Common myeloid progenitor, CD34-positive (primary cell): ENCODE measurements around the gene DIP2C.
A peak's percentile ranks its signal among the peaks of the same experiment; 100 is the strongest.

Experiments
- CTCF ChIA-PET: fragments of 350-600 bp; sonication (Branson Sonifier 250); formaldehyde crosslinking; loops from one replicate; lab custom pipeline; 2021; ENCODE audit warnings: antibody characterized with exemption; lab: Charles Lee
- POLR2A ChIA-PET: fragments of 350-600 bp; sonication (Branson Sonifier 250); formaldehyde crosslinking; loops from one replicate; lab custom pipeline; 2021; ENCODE audit warnings: antibody characterized with exemption; lab: Charles Lee
- DNase-seq, 3 donors: peaks; one replicate each; pipeline versions ENCODE4 v3.0.0 to v3.0.0-alpha.2; 2013
- H3K27ac ChIP-seq, 2 experiments: 1 replicate in 1 of 2; 2 replicates in 1 of 2; pipeline ENCODE4 v1.7.0; 2013; ENCODE audit warnings: inconsistent platforms in 2 of 2, low read length in 2 of 2, mild to moderate bottlenecking in 2 of 2, low read depth in 1 of 2, moderate library complexity in 1 of 2; ENCODE audit not compliant: severe bottlenecking in 2 of 2, insufficient read depth in 1 of 2, poor library complexity in 1 of 2
- H3K27me3 ChIP-seq, 5 experiments: replicated peaks in 2 of 5; 1 replicate in 3 of 5; 2 replicates in 2 of 5; pipeline versions ENCODE4 v1.6.1 to v1.7.0; 2013; ENCODE audit warnings: low read length in 4 of 5, mild to moderate bottlenecking in 2 of 5, moderate library complexity in 2 of 5, inconsistent platforms in 1 of 5; ENCODE audit not compliant: insufficient read depth in 5 of 5, control insufficient read depth in 4 of 5
- H3K36me3 ChIP-seq, 4 experiments: 1 replicate in 2 of 4; 2 replicates in 2 of 4; pipeline versions ENCODE4 v1.6.1 to v1.7.0; 2013; ENCODE audit warnings: low read length in 3 of 4, control low read depth in 1 of 4, mild to moderate bottlenecking in 1 of 4; ENCODE audit not compliant: control insufficient read depth in 4 of 4, insufficient read depth in 4 of 4
- H3K4me1 ChIP-seq, 4 experiments: 1 replicate in 3 of 4; 2 replicates in 1 of 4; pipeline versions ENCODE4 v1.6.1 to v1.7.1; 2013; ENCODE audit warnings: low read length in 3 of 4, mild to moderate bottlenecking in 3 of 4, control low read depth in 1 of 4, inconsistent platforms in 1 of 4, moderate library complexity in 1 of 4; ENCODE audit not compliant: control insufficient read depth in 4 of 4, insufficient read depth in 4 of 4; ENCODE audit errors: control extremely low read depth in 1 of 4
- H3K4me3 ChIP-seq, 7 experiments: 1 replicate in 4 of 7; 2 replicates in 3 of 7; pipeline versions ENCODE4 v1.5.1 to v1.7.0; 2013; ENCODE audit warnings: mild to moderate bottlenecking in 7 of 7, low read length in 6 of 7, moderate library complexity in 6 of 7, inconsistent platforms in 2 of 7, low read depth in 2 of 7, control low read depth in 1 of 7; ENCODE audit not compliant: insufficient read depth in 4 of 7, control insufficient read depth in 1 of 7; ENCODE audit errors: extremely low read depth in 1 of 7
- H3K9me3 ChIP-seq, 5 experiments: 1 replicate in 4 of 5; 2 replicates in 1 of 5; pipeline versions ENCODE4 v1.6.1 to v1.7.1; 2013; ENCODE audit warnings: low read length in 4 of 5, mild to moderate bottlenecking in 2 of 5, inconsistent platforms in 1 of 5, low read depth in 1 of 5, moderate library complexity in 1 of 5; ENCODE audit not compliant: control insufficient read depth in 4 of 5, insufficient read depth in 2 of 5; ENCODE audit errors: control extremely low read depth in 1 of 5
- WGBS: methylation state at CpG from one replicate; pipeline ENCODE4 v1.1.5; 2013; ENCODE audit not compliant: insufficient coverage; 5-methylcytosine and 5-hydroxymethylcytosine counted together

DIP2C gene

DNA sequence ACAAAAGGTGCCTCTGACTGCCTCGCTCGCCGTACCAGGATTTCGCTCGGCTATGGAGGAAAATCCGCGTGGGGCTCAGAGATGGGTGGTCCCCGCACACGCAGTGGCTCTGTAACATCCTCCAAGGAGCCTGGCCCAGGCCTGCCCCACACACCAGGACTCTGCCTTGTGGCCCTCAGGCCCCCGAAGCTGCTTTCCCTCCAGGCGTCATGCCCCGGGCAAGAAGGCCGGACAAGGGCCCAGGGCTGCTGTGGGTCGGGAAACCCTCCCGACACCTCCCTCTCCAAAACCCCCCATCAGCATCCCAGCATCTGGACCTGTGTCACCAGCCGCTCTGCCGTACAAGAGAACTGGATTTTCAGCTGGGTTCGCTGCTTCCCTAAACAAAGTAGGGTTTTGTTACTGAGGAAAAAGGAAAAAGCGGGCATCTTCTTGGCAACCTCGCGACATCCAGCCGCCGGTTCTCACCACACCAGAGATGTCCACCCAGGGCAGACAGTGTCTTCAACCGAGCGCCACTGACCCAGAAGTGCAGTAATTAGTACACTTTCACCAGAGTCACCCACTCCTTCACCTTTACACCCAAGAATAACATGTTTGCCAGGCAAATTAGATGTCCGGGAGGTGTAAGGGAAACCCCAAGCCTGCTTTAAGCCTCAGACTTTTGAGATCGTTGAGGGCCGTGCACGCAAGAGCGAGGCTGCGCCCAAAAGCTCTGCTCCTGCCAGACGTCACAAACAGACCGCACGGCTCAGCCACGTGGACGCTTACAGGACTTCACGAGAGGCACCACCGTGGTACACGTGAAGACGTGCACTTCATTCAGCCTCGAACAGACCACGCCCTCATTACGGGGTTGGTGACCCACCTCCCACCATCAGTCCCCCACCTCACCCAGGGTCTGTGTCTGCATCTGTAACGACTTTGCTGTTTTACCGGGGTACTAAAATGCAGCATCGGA, 62.2 kb downstream of the DIP2C start:
- Histone ChIP-seq H3K9me3 (peaks cover 0 to 6% (median 0%) of the 10 kb centered on the region in 5 experiments), H3K4me3 (no peak overlapping the region), H3K4me1 (peaks cover 0 to 12% (median 9%) of the 10 kb centered on the region in 4 experiments), H3K27me3 (peaks cover 0 to 95% (median 33%) of the 10 kb centered on the region in 5 experiments), H3K27ac (no peak overlapping the region), H3K36me3 (no peaks in the 10 kb centered on the region)
- ChIA-PET CTCF (no interaction called here), POLR2A (no interaction called here)
- 94% methylated on average over 26 of the region's 46 CpGs for WGBS
- DNase-seq, result no peak

DNA sequence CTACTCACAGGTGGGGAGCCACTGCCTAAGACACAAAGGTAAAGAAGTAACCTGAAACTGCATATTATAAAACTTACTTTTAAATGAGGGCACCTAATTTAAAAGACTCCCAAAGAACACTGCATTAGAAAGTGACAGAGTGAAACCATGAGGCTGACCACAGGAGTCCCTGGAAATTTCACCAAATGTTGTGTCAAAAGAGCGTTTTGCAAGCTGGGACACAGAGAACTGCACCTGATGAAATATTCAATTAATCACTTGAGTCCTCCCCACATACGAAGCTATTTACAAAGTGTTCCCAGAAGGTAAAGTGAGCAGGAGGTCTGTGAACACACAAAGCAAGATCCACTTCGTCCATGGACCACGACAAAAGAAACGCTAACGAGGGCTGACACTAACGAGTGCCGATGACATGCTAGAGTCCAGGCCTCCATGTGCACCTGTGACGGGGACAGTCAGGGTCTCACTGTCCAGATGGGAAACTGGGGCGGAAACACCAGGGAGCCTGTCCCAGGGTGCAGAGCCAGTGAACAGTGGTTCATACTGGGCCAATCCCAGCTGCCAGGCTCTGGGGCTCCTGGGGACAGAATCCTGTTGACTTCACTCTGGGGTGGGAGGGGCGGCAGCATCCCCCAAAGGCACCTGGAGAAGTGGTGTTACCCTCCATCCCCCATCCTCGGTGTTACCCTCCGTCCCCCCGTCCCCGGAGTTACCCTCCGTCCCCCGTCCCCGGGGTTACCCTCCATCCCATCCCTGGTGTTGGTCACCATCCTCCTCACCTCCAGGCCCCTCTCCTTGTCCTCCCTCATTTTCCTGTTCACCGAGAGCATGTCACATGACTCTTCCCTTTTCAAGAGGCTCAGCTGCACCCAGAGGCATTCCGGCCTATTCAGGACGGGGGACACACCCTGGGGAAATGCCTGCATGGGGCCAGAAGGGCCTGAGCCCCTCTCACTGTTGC, 63.4 kb downstream of the DIP2C start:
- Histone ChIP-seq H3K27me3 (peaks cover 0 to 92% (median 43%) of the 10 kb centered on the region in 5 experiments), H3K36me3 (no peaks in the 10 kb centered on the region), H3K4me1 (peaks cover 0 to 15% (median 10%) of the 10 kb centered on the region in 4 experiments), H3K27ac (no peak overlapping the region), H3K4me3 (no peak overlapping the region), H3K9me3 (peaks cover 0 to 4% (median 0%) of the 10 kb centered on the region in 5 experiments)
- CTCF ChIA-PET, result no interaction called here
- POLR2A ChIA-PET, result no interaction called here
- DNase-seq, result no peak
- WGBS, result 91% methylated on average over 20 of the region's 21 CpGs

DNA sequence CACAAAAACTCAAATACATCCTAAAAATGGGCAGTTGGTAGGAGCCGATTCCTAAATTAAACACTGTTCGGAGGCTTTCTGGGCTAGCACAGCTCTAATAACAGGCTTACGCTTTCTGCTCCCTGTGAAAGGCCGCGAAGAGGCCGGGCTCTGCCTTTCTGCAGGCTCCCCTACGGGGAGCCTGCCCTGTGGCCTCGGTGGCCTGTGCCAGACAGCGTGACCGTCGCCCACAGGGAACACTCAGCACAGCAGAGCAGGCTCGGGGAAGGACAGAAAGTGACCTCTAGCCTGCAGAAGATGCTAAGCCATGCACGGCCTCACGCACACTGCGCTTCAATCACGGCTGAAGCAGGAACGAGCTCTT, 64.2 kb downstream of the DIP2C start:
- H3K4me1 ChIP-seq, result peaks cover 0 to 21% (median 14%) of the 10 kb centered on the region in 4 experiments
- DNase-seq, result no peak
- H3K36me3 ChIP-seq, result no peaks in the 10 kb centered on the region
- POLR2A ChIA-PET, result no interaction called here
- CTCF ChIA-PET, result no interaction called here
- no peak overlapping the region for H3K27ac ChIP-seq
- 82% methylated on average over 13 of the region's 17 CpGs for WGBS
- H3K4me3 ChIP-seq, result no peak overlapping the region
- H3K27me3 ChIP-seq, result peaks cover 0 to 86% (median 41%) of the 10 kb centered on the region in 5 experiments
- H3K9me3 ChIP-seq, result peaks cover 0 to 4% (median 0%) of the 10 kb centered on the region in 5 experiments

DNA sequence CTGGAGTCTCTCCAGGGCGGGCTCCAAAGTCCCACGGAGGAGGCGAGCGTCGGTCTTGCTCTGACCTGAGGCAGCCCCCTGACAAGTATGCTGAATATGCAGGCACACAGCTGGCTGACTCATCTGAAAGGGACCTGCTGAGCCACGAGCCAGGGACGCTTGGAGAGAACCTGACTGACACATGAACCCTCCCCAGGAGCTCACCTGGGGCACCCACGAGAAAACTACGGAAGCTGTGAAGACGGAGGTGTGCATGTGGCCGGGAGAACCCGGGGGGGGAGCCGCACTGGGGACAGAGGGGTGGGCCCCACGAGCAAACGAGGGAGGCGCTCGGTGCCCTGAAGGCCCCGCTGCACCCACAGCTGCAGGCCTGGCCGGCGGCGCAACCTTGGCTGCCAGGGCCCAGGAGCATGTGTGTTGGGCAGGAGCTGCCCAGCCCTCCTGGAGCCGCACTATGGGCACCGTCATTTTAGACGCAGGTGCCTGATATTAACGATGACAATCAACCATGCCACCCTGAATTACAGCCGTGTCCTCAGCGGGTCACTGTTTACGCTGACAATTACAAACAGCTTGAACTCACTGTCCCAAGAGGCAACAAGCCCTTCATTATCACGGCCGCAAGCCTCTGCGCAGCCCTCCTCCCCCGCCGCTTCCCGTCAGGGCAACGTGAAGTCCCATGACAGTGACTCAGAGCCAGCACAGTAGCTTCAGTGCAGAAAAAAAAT, 64.7 kb downstream of the DIP2C start:
- Histone ChIP-seq H3K4me1 (peaks cover 2 to 25% (median 19%) of the 10 kb centered on the region in 4 experiments), H3K9me3 (peaks cover 0 to 4% (median 0%) of the 10 kb centered on the region in 5 experiments), H3K36me3 (no peaks in the 10 kb centered on the region), H3K4me3 (no peak overlapping the region), H3K27ac (no peak overlapping the region), H3K27me3 (peaks cover 0 to 81% (median 41%) of the 10 kb centered on the region in 5 experiments)
- CTCF ChIA-PET, result no interaction called here
- DNase-seq, result peak; percentile 27 to 82 (median 71)
- POLR2A ChIA-PET, result no interaction called here
- 53% methylated on average over 34 of the region's 35 CpGs for WGBS

DNA sequence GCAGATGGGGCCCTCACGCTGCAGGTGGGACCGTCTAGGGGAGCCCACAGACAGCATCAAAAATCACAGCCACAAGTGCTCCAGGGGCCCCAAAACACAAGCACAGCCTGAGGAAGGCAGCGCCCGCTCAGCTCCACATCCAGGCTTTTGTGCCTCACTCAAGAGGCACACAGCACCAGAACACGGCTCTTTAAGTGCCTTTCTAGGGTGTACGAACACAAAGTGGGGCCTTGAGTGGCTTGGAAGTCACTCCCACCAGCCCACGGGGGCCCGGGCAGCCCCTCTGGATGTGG, 65.2 kb downstream of the DIP2C start:
- no peak overlapping the region for H3K4me3 ChIP-seq
- peaks cover 2 to 25% (median 18%) of the 10 kb centered on the region in 4 experiments for H3K4me1 ChIP-seq
- H3K9me3 ChIP-seq, result peaks cover 0 to 4% (median 0%) of the 10 kb centered on the region in 5 experiments
- POLR2A ChIA-PET, result no interaction called here
- CTCF ChIA-PET, result no interaction called here
- 76% methylated on average over 7 of the region's 8 CpGs for WGBS
- peaks cover 0 to 80% (median 41%) of the 10 kb centered on the region in 5 experiments for H3K27me3 ChIP-seq
- no peak overlapping the region for H3K27ac ChIP-seq
- DNase-seq, result no peak
- H3K36me3 ChIP-seq, result no peaks in the 10 kb centered on the region

DNA sequence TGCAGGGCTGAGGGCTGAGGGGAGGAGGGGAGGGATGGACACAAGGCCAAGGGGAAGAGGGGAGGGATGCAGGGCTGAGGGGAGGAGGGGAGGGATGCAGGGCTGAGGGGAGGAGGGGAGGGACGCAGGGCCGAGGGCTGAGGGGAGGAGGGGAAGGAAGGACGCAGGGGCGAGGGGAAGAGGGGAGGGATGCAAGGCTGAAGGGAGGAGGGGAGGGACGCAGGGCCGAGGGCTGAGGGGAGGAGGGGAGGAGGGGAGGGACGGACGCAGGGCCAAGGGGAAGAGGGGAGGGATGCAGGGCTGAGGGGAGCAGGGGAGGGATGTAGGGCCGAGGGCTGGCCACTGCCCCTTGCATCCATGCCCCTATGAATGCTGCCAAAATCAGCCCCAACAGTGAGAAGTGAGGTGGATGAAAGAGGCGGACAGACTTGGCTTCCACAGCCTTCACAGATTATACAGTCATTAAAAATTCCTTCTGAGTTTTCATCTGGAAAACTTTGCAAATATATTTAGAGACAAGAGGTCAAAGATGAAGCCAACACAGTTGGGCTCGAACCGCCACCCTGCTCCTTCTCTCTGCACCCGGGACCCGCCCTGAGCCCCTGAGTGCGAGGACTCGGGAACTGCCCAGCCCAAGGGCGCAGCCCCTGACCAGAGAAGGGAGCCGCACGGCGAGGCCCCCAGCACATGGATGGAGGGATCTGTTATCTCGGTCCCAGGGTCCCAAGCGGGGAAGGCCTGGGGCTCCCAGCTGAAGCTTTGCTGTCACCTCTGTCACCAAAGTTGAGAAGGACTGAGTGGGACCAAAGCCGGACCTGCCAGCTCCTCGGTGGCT, 65.8 kb downstream of the DIP2C start:
- CTCF ChIA-PET, result no interaction called here
- 77% methylated on average over 20 of the region's 24 CpGs for WGBS
- Histone ChIP-seq H3K27ac (no peak overlapping the region), H3K4me3 (no peak overlapping the region), H3K36me3 (no peaks in the 10 kb centered on the region), H3K27me3 (peaks cover 0 to 83% (median 44%) of the 10 kb centered on the region in 5 experiments), H3K4me1 (peaks cover 2 to 21% (median 14%) of the 10 kb centered on the region in 4 experiments), H3K9me3 (peaks cover 0 to 4% (median 0%) of the 10 kb centered on the region in 5 experiments)
- POLR2A ChIA-PET, result no interaction called here
- DNase-seq, result no peak
